ENCODE data around the gene AADAC.
"Not testable (repeated sequence)": the region's sequence is repeated elsewhere in the genome, so short reads cannot be mapped to it uniquely, and the experiment has no call there.

Gene AADAC

GRCh38 chr3:151795276-151795675 lies 18.6 kb upstream of the AADAC start:
- FAIRE-seq, result no peak
- DNase-seq (ENCODE audit: insufficient read length, low spot score), result no peak

GRCh38 chr3:151796105-151796680 lies 17.7 kb upstream of the AADAC start:
- FAIRE-seq (no peak), DNase-seq (ENCODE audit: insufficient read length, low spot score) (no peak)

- FAIRE-seq (no peak), DNase-seq (ENCODE audit: insufficient read length, low spot score) (no peak)
Measured at GRCh38 chr3:151798466-151798865, 15.4 kb upstream of the AADAC start.

- FAIRE-seq, result no peak
- no peak for DNase-seq (ENCODE audit: insufficient read length, low spot score)
Measured at GRCh38 chr3:151800431-151800830, 13.5 kb upstream of the AADAC start.

GRCh38 chr3:151804267-151804666 lies 9.6 kb upstream of the AADAC start:
- no peak for DNase-seq (ENCODE audit: insufficient read length, low spot score)
- FAIRE-seq, result no peak

GRCh38 chr3:151806838-151807237 lies 7.1 kb upstream of the AADAC start:
- no peak for DNase-seq (ENCODE audit: insufficient read length, low spot score)
- FAIRE-seq, result no peak

GRCh38 chr3:151808926-151809325 lies 5.0 kb upstream of the AADAC start:
- not testable (repeated sequence) for FAIRE-seq

GRCh38 chr3:151811474-151811873 lies 2.4 kb upstream of the AADAC start:
- no peak for DNase-seq (ENCODE audit: insufficient read length, low spot score)
- FAIRE-seq, result no peak

More at GRCh38 chr3:151808926-151809325, 5.0 kb upstream of the AADAC start:
- DNase-seq (ENCODE audit: insufficient read length, low spot score), result not testable (repeated sequence)

GRCh38 chr3:151814588-151814987 lies 672 bp downstream of the AADAC start:
- FAIRE-seq (no peak), DNase-seq (ENCODE audit: insufficient read length, low spot score) (no peak)

- FAIRE-seq (no peak), DNase-seq (ENCODE audit: insufficient read length, low spot score) (no peak)
Measured at GRCh38 chr3:151816091-151816604, 2.2 kb downstream of the AADAC start.

GRCh38 chr3:151817473-151817872 lies 3.6 kb downstream of the AADAC start:
- DNase-seq (ENCODE audit: insufficient read length, low spot score), result no peak
- no peak for FAIRE-seq

GRCh38 chr3:151818361-151818760 lies 4.4 kb downstream of the AADAC start:
- FAIRE-seq, result no peak

GRCh38 chr3:151819910-151820309 lies 6.0 kb downstream of the AADAC start:
- DNase-seq (ENCODE audit: insufficient read length, low spot score) (no peak), FAIRE-seq (no peak)

More at GRCh38 chr3:151818361-151818760, 4.4 kb downstream of the AADAC start:
- DNase-seq (ENCODE audit: insufficient read length, low spot score), result no peak

GRCh38 chr3:151827816-151828215 lies 13.9 kb downstream of the AADAC start:
- FAIRE-seq (no peak), DNase-seq (ENCODE audit: insufficient read length, low spot score) (no peak)

- DNase-seq (ENCODE audit: insufficient read length, low spot score), result no peak
- no peak for FAIRE-seq
Measured at GRCh38 chr3:151835751-151836525, 22.0 kb downstream of the AADAC start.

- DNase-seq (ENCODE audit: insufficient read length, low spot score), result no peak
- no peak for FAIRE-seq
Measured at GRCh38 chr3:151837057-151837456, 23.1 kb downstream of the AADAC start.

GRCh38 chr3:151838574-151839312 lies 24.8 kb downstream of the AADAC start:
- peak; percentile 6 for DNase-seq (ENCODE audit: insufficient read length, low spot score)
- FAIRE-seq, result peak; percentile 92

GRCh38 chr3:151839313-151839631 lies 25.4 kb downstream of the AADAC start:
- DNase-seq (ENCODE audit: insufficient read length, low spot score) (no peak), FAIRE-seq (no peak)

- no peak for FAIRE-seq
- DNase-seq (ENCODE audit: insufficient read length, low spot score), result no peak
Measured at GRCh38 chr3:151841801-151842200, 27.9 kb downstream of the AADAC start.

- DNase-seq (ENCODE audit: insufficient read length, low spot score) (no peak), FAIRE-seq (no peak)
Measured at GRCh38 chr3:151843275-151843674, 29.4 kb downstream of the AADAC start.

- DNase-seq (ENCODE audit: insufficient read length, low spot score) (no peak), FAIRE-seq (no peak)
Measured at GRCh38 chr3:151845306-151845905, 31.5 kb downstream of the AADAC start.
